Activated T-cell treated with anti-CD3 and anti-CD28 coated beads for 48 hours (primary cell): ENCODE data around the gene NKX2-1.
"Not testable (repeated sequence)": the region's sequence is repeated elsewhere in the genome, so short reads cannot be mapped to it uniquely, and the experiment has no call there.

Experiments used
- DNase-seq: peaks from one replicate; pipeline ENCODE4 v3.0.0-alpha.2; 2020; ENCODE audit warnings: low read depth

NKX2-1 gene

GRCh38 chr14:36519431-36520321 is at the start of gene NKX2-1:
Gene NKX2-1 (minus strand): TSS chr14:36520232. CDS start chr14:36520129, 103 bp downstream.
- DNase-seq = no peak

GRCh38 chr14:36556811-36557433 is 36.9 kb upstream of the NKX2-1 start:
- peak; percentile 18 for DNase-seq

GRCh38 chr14:36555998-36556743 is 36.1 kb upstream of the NKX2-1 start:
- no peak for DNase-seq

- DNase-seq = no peak
These were observed 33.7 kb upstream of the NKX2-1 start for GRCh38 chr14:36553656-36554260.

- no peak for DNase-seq
These were observed 30.9 kb upstream of the NKX2-1 start for GRCh38 chr14:36550899-36551298.

- DNase-seq = not testable (repeated sequence)
These were observed 24.2 kb upstream of the NKX2-1 start for GRCh38 chr14:36544280-36544679.

GRCh38 chr14:36538051-36538450 is 18.0 kb upstream of the NKX2-1 start:
- no peak for DNase-seq

GRCh38 chr14:36529062-36529461 is 9.0 kb upstream of the NKX2-1 start:
- no peak for DNase-seq

GRCh38 chr14:36525746-36526099 is 5.7 kb upstream of the NKX2-1 start:
- no peak for DNase-seq

- no peak for DNase-seq
These were observed 5.1 kb upstream of the NKX2-1 start for GRCh38 chr14:36524874-36525745.

- DNase-seq = no peak
These were observed 4.3 kb upstream of the NKX2-1 start for GRCh38 chr14:36524220-36524837.

- DNase-seq = no peak
These were observed 3.1 kb upstream of the NKX2-1 start for GRCh38 chr14:36522972-36523715.

- DNase-seq = no peak
These were observed 2.4 kb upstream of the NKX2-1 start for GRCh38 chr14:36522347-36522971.

GRCh38 chr14:36521598-36522345 is 1.7 kb upstream of the NKX2-1 start:
- DNase-seq = no peak

- no peak for DNase-seq
These were observed 831 bp upstream of the NKX2-1 start for GRCh38 chr14:36520601-36521525.

GRCh38 chr14:36518586-36519430 is 1.2 kb downstream of the NKX2-1 start:
- DNase-seq = no peak

GRCh38 chr14:36518031-36518585 is 1.9 kb downstream of the NKX2-1 start:
- no peak for DNase-seq
